Measurements from ENCODE around the gene DLGAP1.

Gene DLGAP1

GRCh38 chr18:4251873-4252272 is 203.2 kb downstream of the DLGAP1 start:
- TF ChIP-seq CTCF (conservative IDR thresholded peaks at IDR 0.05; ENCODE audit: control insufficient read depth, insufficient read depth, low read depth, low read length), result no peak
- DNase-seq (ENCODE audit: low read depth), result no peak
- H3K4me3 ChIP-seq (ENCODE audit: control insufficient read depth, low read depth, low read length), result no peak overlapping the region

- no peak for TF ChIP-seq CTCF (conservative IDR thresholded peaks at IDR 0.05; ENCODE audit: control insufficient read depth, insufficient read depth, low read depth, low read length)
- DNase-seq (ENCODE audit: low read depth), result no peak
Measured at GRCh38 chr18:4251206-4251605, 203.9 kb downstream of the DLGAP1 start.

GRCh38 chr18:4250141-4250540 is 205.0 kb downstream of the DLGAP1 start:
- H3K4me3 ChIP-seq (ENCODE audit: control insufficient read depth, low read depth, low read length), result no peak overlapping the region
- no peak for TF ChIP-seq CTCF (conservative IDR thresholded peaks at IDR 0.05; ENCODE audit: control insufficient read depth, insufficient read depth, low read depth, low read length)
- DNase-seq (ENCODE audit: low read depth), result no peak

More at GRCh38 chr18:4251206-4251605, 203.9 kb downstream of the DLGAP1 start:
- H3K4me3 ChIP-seq (ENCODE audit: control insufficient read depth, low read depth, low read length), result no peak overlapping the region

GRCh38 chr18:4248686-4249085 is 206.4 kb downstream of the DLGAP1 start:
- no peak overlapping the region for H3K4me3 ChIP-seq (ENCODE audit: control insufficient read depth, low read depth, low read length)
- DNase-seq (ENCODE audit: low read depth), result no peak
- no peak for TF ChIP-seq CTCF (conservative IDR thresholded peaks at IDR 0.05; ENCODE audit: control insufficient read depth, insufficient read depth, low read depth, low read length)

- DNase-seq (ENCODE audit: low read depth), result no peak
- H3K4me3 ChIP-seq (ENCODE audit: control insufficient read depth, low read depth, low read length), result no peak overlapping the region
- TF ChIP-seq CTCF (conservative IDR thresholded peaks at IDR 0.05; ENCODE audit: control insufficient read depth, insufficient read depth, low read depth, low read length), result no peak
Measured at GRCh38 chr18:4246374-4246773, 208.7 kb downstream of the DLGAP1 start.

GRCh38 chr18:4245456-4245855 is 209.7 kb downstream of the DLGAP1 start:
- DNase-seq (ENCODE audit: low read depth), result no peak
- no peak for TF ChIP-seq CTCF (conservative IDR thresholded peaks at IDR 0.05; ENCODE audit: control insufficient read depth, insufficient read depth, low read depth, low read length)
- H3K4me3 ChIP-seq (ENCODE audit: control insufficient read depth, low read depth, low read length), result no peak overlapping the region
